Liver (tissue), 9 donors: ENCODE results near the gene RTP5. TPM values are rescaled to one million over a fixed set of nuclear protein-coding genes. Genes with fewer than 3 reads are reported as not detected.
"Not testable (repeated sequence)": the region's sequence is repeated elsewhere in the genome, so short reads cannot be mapped to it uniquely, and the experiment has no call there.

Experiments
- DNase-seq: peaks from one replicate; pipeline ENCODE4 v3.0.0-alpha.2; 2017; ENCODE audit warnings: low spot score
- H3K27ac ChIP-seq, 2 donors: one replicate each; pipeline ENCODE4 v1.7.0; 2013; ENCODE audit warnings: inconsistent platforms in 2 of 2, low read length in 2 of 2, control low read depth in 1 of 2, low read depth in 1 of 2, mild to moderate bottlenecking in 1 of 2
- H3K27me3 ChIP-seq, 4 donors: one replicate each; pipeline versions ENCODE4 v1.6.1 to v1.7.0; 2013; ENCODE audit warnings: low read length in 3 of 4, inconsistent platforms in 1 of 4, mild to moderate bottlenecking in 1 of 4, moderate library complexity in 1 of 4; ENCODE audit not compliant: control insufficient read depth in 4 of 4, insufficient read depth in 4 of 4
- H3K36me3 ChIP-seq, 4 donors: one replicate each; pipeline versions ENCODE4 v1.6.1 to v1.7.0; 2013; ENCODE audit warnings: low read length in 3 of 4, mild to moderate bottlenecking in 3 of 4, low read depth in 1 of 4, moderate library complexity in 1 of 4; ENCODE audit not compliant: control insufficient read depth in 4 of 4, insufficient read depth in 3 of 4
- H3K4me1 ChIP-seq, 4 donors: one replicate each; pipeline versions ENCODE4 v1.6.1 to v1.7.0; 2013; ENCODE audit warnings: low read length in 3 of 4, mild to moderate bottlenecking in 3 of 4, moderate library complexity in 1 of 4; ENCODE audit not compliant: control insufficient read depth in 4 of 4, insufficient read depth in 4 of 4
- H3K4me3 ChIP-seq, 3 donors: one replicate each; pipeline versions ENCODE4 v1.6.1 to v1.7.0; 2013; ENCODE audit warnings: low read length in 3 of 3, control low read depth in 1 of 3, low read depth in 1 of 3, mild to moderate bottlenecking in 1 of 3
- H3K9ac ChIP-seq, 2 donors: one replicate each; pipeline ENCODE4 v1.7.0; 2013; ENCODE audit warnings: low read length in 2 of 2, mild to moderate bottlenecking in 2 of 2, moderate library complexity in 2 of 2, control low read depth in 1 of 2, low read depth in 1 of 2
- H3K9me3 ChIP-seq, 4 donors: one replicate each; pipeline versions ENCODE4 v1.6.1 to v1.7.0; 2013; ENCODE audit warnings: low read length in 3 of 4; ENCODE audit not compliant: control insufficient read depth in 4 of 4
- ATF3 ChIP-seq: IDR thresholded peaks from 2 replicates; pipeline ENCODE4 v1.6.1; 2016; ENCODE audit warnings: antibody characterized with exemption
- EGR1 ChIP-seq, 2 donors: IDR thresholded peaks; 2 replicates each; pipeline ENCODE4 v1.6.1; 2016 to 2018; ENCODE audit warnings: antibody characterized with exemption in 2 of 2, low read depth in 2 of 2
- FOXA1 ChIP-seq: IDR thresholded peaks from 2 replicates; pipeline ENCODE4 v1.6.1; 2016; ENCODE audit warnings: antibody characterized with exemption
- FOXA2 ChIP-seq: IDR thresholded peaks from 2 replicates; pipeline ENCODE4 v1.6.1; 2016; ENCODE audit warnings: antibody characterized with exemption
- GABPA ChIP-seq, 2 donors: IDR thresholded peaks in 1 of 2; conservative IDR thresholded peaks in 1 of 2; 2 replicates each; pipeline ENCODE4 v1.6.1; 2016; ENCODE audit warnings: antibody characterized with exemption in 2 of 2, mild to moderate bottlenecking in 1 of 2, moderate library complexity in 1 of 2
- HNF4A ChIP-seq, 2 donors: conservative IDR thresholded peaks; 2 replicates each; pipeline ENCODE4 v1.6.1; 2016; ENCODE audit warnings: antibody characterized with exemption in 2 of 2, mild to moderate bottlenecking in 2 of 2
- HNF4G ChIP-seq: IDR thresholded peaks from 2 replicates; pipeline ENCODE4 v1.6.1; 2016; ENCODE audit warnings: antibody characterized with exemption
- JUND ChIP-seq, 2 donors: IDR thresholded peaks; 2 replicates each; pipeline ENCODE4 v1.6.1; 2016; ENCODE audit warnings: antibody characterized with exemption in 2 of 2
- NR2F2 ChIP-seq: IDR thresholded peaks from 2 replicates; pipeline ENCODE4 v1.6.1; 2016; ENCODE audit warnings: antibody characterized with exemption
- RAD21 ChIP-seq, 2 donors: IDR thresholded peaks; 2 replicates each; pipeline ENCODE4 v1.6.1; 2016; ENCODE audit warnings: antibody characterized with exemption in 2 of 2, mild to moderate bottlenecking in 2 of 2
- RXRA ChIP-seq, 2 donors: IDR thresholded peaks; 2 replicates each; pipeline ENCODE4 v1.6.1; 2017 to 2018; ENCODE audit warnings: antibody characterized with exemption in 2 of 2, mild to moderate bottlenecking in 1 of 2
- SP1 ChIP-seq: IDR thresholded peaks from 2 replicates; pipeline ENCODE4 v1.6.1; 2018; ENCODE audit warnings: antibody characterized with exemption, mild to moderate bottlenecking
- TAF1 ChIP-seq: conservative IDR thresholded peaks from 2 replicates; pipeline ENCODE4 v1.6.1; 2016; ENCODE audit warnings: antibody characterized with exemption, mild to moderate bottlenecking
- YY1 ChIP-seq: IDR thresholded peaks from 2 replicates; pipeline ENCODE4 v1.6.1; 2016; ENCODE audit warnings: antibody characterized with exemption, mild to moderate bottlenecking
- WGBS: extraction: QIAGEN DNeasy Blood & Tissue Kit; methylation state at CpG from one replicate; pipeline ENCODE4 v1.1.7; 2013; 5-methylcytosine and 5-hydroxymethylcytosine counted together
- polyA plus RNA-seq, 2 donors: library from polyadenylated mRNA; stranded (reverse) in 1 of 2; unstranded in 1 of 2; fragments of 200-250 nt in 1 of 2; fragments of >200 nt in 1 of 2; fragmentation: Nextera tagmentation in 1 of 2; extraction: Ambion mirVana in 1 of 2; gene quantifications; one replicate each; pipeline versions ENCODE4 v1.2.1 to v1.2.3, GENCODE V29; 2013 to 2015
- total RNA-seq, 2 donors: library from RNA; depleted of rRNA; stranded (reverse); fragments of >200 nt; gene quantifications; one replicate each; pipeline ENCODE4 v1.2.3, GENCODE V29; 2014
- TF ChIP-seq, protein P1 (sequence below): fragments of 150-350 bp; IDR thresholded peaks from 2 replicates; pipeline ENCODE4 v1.5.1; 2017; ENCODE audit warnings: improper control_type of control experiment, low read depth, low read length; ENCODE audit not compliant: missing input control
- TF ChIP-seq, protein P2 (sequence below): IDR thresholded peaks from 2 replicates; pipeline ENCODE4 v1.6.1; 2016; ENCODE audit warnings: antibody characterized with exemption
- TF ChIP-seq, protein P3 (sequence below): IDR thresholded peaks from 2 replicates; pipeline ENCODE4 v1.6.1; 2016; ENCODE audit warnings: antibody characterized with exemption
- TF ChIP-seq, protein P4 (sequence below): IDR thresholded peaks from 2 replicates; pipeline ENCODE4 v1.6.1; 2016; ENCODE audit warnings: antibody characterized with exemption, mild to moderate bottlenecking
- donor health status: healthy.
- donor health status: healthy.
- donor health status: healthy.
- donor health status: healthy.
- donor health status: healthy.

Gene RTP5
- total and polyA plus RNA-seq, 4 donors = under 0.01 to 0.03 TPM; not detected in 2

DNA sequence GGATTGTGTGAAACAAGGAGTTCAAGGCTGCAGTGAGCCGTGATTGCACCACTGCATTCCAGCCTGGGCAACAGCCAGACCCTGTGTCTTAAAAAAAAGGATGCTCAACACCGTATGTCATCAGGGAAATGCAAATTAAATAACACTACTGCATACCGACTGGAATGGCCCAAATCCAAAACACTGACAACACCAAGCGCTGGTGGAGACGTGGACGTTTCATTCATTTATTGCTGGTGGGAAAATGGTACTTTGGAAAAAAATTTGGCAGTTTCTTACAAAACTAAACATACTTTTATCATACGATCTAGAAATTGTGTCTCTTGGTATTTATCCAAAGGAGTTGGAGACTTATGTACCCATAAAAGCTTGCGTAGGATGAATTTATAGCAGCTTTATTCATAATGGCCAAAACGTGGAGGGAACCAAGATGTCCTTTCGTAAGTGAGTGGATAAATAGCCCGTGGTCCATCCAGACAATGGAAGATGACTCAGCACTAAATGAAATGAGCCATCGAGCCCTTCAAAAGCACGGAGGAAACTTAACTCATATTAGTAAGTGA, 36.3 kb upstream of the RTP5 start:
- Histone ChIP-seq H3K4me3 (no peak overlapping the region), H3K9ac (no peak overlapping the region), H3K4me1 (no peaks in the 10 kb centered on the region), H3K27me3 (no peaks in the 10 kb centered on the region), H3K9me3 (no peaks in the 10 kb centered on the region), H3K36me3 (no peaks in the 10 kb centered on the region), H3K27ac (no peak overlapping the region)
- TF ChIP-seq NR2F2 = no peak
- no peak for TF ChIP-seq RXRA (IDR thresholded peaks at IDR 0.05)
- TF ChIP-seq TAF1 = no peak
- no peak for TF ChIP-seq GABPA (IDR thresholded peaks at IDR 0.05 in 1 of 2, conservative IDR thresholded peaks at IDR 0.05 in 1 of 2)
- TF ChIP-seq JUND (IDR thresholded peaks at IDR 0.05) = no peak
- TF ChIP-seq RAD21 (IDR thresholded peaks at IDR 0.05) = no peak
- TF ChIP-seq, protein P1, sequence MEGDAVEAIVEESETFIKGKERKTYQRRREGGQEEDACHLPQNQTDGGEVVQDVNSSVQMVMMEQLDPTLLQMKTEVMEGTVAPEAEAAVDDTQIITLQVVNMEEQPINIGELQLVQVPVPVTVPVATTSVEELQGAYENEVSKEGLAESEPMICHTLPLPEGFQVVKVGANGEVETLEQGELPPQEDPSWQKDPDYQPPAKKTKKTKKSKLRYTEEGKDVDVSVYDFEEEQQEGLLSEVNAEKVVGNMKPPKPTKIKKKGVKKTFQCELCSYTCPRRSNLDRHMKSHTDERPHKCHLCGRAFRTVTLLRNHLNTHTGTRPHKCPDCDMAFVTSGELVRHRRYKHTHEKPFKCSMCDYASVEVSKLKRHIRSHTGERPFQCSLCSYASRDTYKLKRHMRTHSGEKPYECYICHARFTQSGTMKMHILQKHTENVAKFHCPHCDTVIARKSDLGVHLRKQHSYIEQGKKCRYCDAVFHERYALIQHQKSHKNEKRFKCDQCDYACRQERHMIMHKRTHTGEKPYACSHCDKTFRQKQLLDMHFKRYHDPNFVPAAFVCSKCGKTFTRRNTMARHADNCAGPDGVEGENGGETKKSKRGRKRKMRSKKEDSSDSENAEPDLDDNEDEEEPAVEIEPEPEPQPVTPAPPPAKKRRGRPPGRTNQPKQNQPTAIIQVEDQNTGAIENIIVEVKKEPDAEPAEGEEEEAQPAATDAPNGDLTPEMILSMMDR = no peak
- TF ChIP-seq HNF4A (conservative IDR thresholded peaks at IDR 0.05) = no peak
- no peak for TF ChIP-seq ATF3
- no peak for TF ChIP-seq HNF4G
- TF ChIP-seq, protein P2, sequence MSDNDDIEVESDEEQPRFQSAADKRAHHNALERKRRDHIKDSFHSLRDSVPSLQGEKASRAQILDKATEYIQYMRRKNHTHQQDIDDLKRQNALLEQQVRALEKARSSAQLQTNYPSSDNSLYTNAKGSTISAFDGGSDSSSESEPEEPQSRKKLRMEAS = no peak
- TF ChIP-seq EGR1 (IDR thresholded peaks at IDR 0.05; ENCODE audit: low read depth in 2 of 2) = no peak
- TF ChIP-seq FOXA1 = no peak
- no peak for TF ChIP-seq FOXA2
- TF ChIP-seq, protein P3, sequence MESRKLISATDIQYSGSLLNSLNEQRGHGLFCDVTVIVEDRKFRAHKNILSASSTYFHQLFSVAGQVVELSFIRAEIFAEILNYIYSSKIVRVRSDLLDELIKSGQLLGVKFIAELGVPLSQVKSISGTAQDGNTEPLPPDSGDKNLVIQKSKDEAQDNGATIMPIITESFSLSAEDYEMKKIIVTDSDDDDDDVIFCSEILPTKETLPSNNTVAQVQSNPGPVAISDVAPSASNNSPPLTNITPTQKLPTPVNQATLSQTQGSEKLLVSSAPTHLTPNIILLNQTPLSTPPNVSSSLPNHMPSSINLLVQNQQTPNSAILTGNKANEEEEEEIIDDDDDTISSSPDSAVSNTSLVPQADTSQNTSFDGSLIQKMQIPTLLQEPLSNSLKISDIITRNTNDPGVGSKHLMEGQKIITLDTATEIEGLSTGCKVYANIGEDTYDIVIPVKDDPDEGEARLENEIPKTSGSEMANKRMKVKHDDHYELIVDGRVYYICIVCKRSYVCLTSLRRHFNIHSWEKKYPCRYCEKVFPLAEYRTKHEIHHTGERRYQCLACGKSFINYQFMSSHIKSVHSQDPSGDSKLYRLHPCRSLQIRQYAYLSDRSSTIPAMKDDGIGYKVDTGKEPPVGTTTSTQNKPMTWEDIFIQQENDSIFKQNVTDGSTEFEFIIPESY = no peak
- TF ChIP-seq SP1 = no peak
- TF ChIP-seq YY1 = no peak
- TF ChIP-seq, protein P4, sequence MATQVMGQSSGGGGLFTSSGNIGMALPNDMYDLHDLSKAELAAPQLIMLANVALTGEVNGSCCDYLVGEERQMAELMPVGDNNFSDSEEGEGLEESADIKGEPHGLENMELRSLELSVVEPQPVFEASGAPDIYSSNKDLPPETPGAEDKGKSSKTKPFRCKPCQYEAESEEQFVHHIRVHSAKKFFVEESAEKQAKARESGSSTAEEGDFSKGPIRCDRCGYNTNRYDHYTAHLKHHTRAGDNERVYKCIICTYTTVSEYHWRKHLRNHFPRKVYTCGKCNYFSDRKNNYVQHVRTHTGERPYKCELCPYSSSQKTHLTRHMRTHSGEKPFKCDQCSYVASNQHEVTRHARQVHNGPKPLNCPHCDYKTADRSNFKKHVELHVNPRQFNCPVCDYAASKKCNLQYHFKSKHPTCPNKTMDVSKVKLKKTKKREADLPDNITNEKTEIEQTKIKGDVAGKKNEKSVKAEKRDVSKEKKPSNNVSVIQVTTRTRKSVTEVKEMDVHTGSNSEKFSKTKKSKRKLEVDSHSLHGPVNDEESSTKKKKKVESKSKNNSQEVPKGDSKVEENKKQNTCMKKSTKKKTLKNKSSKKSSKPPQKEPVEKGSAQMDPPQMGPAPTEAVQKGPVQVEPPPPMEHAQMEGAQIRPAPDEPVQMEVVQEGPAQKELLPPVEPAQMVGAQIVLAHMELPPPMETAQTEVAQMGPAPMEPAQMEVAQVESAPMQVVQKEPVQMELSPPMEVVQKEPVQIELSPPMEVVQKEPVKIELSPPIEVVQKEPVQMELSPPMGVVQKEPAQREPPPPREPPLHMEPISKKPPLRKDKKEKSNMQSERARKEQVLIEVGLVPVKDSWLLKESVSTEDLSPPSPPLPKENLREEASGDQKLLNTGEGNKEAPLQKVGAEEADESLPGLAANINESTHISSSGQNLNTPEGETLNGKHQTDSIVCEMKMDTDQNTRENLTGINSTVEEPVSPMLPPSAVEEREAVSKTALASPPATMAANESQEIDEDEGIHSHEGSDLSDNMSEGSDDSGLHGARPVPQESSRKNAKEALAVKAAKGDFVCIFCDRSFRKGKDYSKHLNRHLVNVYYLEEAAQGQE = no peak
- no peak for DNase-seq
- 69% methylated on average over 13 of the region's 13 CpGs for WGBS

- H3K36me3 ChIP-seq, H3K4me3 ChIP-seq, H3K27ac ChIP-seq, H3K27me3 ChIP-seq, DNase-seq, H3K9me3 ChIP-seq, H3K4me1 ChIP-seq, H3K9ac ChIP-seq: not testable (repeated sequence)
- WGBS = 86% methylated on average over 28 of the region's 28 CpGs
Observed at GRCh38 chr2:241833756-241834526, 35.6 kb upstream of the RTP5 start.
